Suppressor macrophage treated with lipopolysaccharide for 4 hours (primary cell): ENCODE measurements around the gene ALDH1A1.
"Not testable (repeated sequence)": the region's sequence is repeated elsewhere in the genome, so short reads cannot be mapped to it uniquely, and the experiment has no call there.

Experiments used
- DNase-seq: peaks from one replicate; pipeline ENCODE4 v3.0.0-alpha.2; 2020

Gene ALDH1A1

GRCh38 chr9:72888943-72889342 lies 63.9 kb downstream of the ALDH1A1 start:
- no peak for DNase-seq

- DNase-seq: no peak
These were observed 64.8 kb downstream of the ALDH1A1 start for GRCh38 chr9:72888067-72888466.

DNA sequence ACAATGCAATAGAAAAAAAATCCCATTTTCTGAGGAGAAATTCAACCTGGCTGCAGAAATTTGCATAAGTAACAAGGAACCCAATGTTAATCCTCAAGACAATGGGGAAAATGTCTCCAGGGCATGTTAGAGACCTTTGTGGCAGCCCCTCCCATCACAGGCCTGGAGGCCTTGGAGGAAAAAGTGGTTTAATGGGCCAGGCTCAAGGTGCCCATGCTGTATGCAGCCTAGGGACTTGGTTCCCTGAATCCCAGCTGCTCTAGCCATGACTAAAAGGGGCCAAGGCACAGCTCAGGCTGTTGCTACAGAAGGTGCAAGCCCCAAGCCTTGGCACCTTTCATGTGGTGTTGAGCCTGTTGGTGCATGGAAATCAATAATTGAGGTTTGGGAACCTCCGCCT lies 66.5 kb downstream of the ALDH1A1 start:
- DNase-seq: no peak

DNA sequence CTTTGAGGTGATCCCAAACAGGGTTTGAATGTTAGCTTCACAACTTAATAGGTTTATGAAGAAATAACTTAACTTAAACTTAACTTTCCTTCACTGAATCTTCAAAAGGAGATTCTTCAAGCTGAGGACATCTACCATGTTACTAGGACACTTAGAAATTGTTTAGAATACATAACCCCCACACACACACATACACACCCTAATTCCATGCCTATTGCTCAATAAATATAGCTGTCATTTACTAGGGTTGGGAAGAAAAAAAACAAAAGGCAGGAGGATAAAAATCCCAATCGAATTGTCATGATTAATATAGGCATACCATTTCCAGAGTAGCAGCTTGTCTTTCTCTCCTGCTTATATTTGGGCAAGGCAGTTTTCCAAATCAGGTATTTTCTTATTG lies 68.3 kb downstream of the ALDH1A1 start:
- DNase-seq: no peak

- no peak for DNase-seq
These were observed 69.0 kb downstream of the ALDH1A1 start for GRCh38 chr9:72883875-72884274.

DNA sequence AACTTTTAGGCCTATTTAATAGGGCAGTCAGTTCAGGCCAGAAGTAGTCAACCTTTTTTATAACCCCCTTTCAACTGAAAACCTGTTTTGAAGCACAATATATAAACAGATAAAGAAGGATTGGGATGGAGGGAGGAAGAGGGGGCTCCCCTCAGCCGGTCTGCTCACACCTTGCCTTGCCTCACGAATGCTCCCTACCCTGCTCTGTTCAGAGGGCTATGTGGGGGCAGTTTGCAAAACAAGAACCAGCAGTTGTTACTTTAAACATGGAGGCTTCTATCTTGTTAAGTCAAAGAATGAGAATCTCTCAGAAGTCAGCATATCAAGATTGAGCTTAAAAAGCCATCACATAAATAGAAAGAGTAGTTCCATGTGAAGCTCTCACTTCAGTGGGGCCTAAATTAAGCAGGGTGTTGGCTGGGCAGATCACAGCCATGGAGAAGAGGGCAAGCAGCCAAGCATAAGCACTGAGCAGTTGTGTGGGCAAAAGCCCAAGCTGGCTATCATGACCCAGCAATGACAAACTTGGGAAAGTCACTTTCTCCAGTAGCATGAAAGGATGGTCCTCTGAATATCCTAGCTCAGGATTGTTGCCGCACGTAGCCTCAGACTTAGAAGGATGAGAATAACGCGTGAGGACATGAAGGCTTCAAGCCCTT lies 70.6 kb downstream of the ALDH1A1 start:
- DNase-seq: no peak

- no peak for DNase-seq
These were observed 72.0 kb downstream of the ALDH1A1 start for GRCh38 chr9:72880821-72881220.

DNA sequence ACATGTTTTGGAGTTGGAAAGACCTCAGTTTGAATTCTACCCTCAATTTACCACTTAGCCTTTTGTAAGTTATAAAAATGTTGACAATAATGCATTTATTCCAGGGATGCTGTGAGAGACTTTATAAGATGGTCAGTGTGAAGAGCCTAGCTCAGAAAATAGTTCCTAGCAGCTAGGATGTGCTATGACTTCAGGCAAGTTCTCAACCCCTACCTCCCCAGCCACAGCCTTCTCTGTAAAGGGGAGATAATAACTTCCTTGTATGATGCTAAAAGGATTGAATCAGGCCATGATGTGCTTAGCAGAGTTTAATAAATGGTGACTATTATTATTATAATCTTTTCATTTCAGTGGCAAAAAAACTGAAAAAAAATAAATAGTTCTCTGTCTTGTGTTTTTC lies 77.6 kb downstream of the ALDH1A1 start:
- DNase-seq: no peak

GRCh38 chr9:72874344-72874743 lies 78.5 kb downstream of the ALDH1A1 start:
- DNase-seq: no peak

GRCh38 chr9:72873456-72873855 lies 79.4 kb downstream of the ALDH1A1 start:
- no peak for DNase-seq

DNA sequence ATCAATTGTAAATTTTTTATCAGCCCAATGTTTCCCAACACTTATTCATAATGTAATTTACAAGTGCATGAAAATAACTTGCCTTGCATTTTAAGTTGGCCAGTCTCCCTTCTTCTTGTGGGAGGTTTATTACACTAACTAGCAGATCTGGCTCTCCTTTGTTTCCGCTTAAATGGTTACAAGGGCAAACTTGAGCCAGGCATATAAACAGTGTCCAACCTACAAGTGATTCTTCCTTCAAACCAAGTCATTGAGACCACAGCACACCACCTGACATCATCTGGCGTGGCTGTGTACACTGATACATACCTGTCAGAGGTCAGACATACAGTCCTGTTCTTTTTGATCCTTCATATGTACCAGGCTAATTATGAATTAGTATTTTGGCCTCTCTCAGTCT lies 80.1 kb downstream of the ALDH1A1 start:
- DNase-seq: no peak

DNA sequence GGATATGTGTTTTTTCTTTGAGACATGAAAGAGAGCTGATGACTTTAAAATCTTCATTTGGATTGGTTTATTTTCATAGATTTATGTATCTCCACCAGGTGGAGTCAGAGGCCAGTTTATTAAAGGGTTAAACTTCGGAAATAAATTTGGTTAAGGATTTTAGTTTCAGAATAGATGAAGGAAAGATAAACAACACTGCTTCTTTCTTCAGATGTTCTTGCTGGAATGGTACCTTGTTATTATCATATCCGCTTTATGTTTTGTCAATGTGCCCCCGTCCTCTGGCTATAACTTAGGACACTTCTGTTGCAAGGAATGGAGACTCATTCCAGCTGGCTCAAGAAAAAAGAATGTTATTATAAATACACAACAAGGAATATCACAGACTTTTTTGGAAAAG lies 81.2 kb downstream of the ALDH1A1 start:
- DNase-seq: peak; percentile 42

DNA sequence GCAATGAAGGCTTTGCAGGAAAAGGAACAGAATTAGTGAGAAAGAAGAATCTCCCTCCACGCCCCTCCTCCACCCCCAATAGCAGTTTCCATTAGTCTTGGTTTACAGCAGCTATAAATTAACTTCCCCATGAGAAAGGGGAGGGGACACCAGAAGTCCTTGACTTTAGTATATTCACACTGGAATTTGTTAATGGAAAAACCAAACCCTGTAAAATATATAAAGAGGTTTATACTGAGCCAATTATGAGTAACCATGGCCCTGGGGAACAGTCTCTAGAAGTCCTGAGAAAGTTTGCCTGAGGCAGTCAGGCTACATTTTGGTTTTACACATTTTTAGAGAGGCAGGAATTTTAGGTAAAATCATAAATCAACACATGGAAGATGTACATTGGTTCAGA lies 88.5 kb downstream of the ALDH1A1 start:
- no peak for DNase-seq

GRCh38 chr9:72863456-72864094 lies 89.3 kb downstream of the ALDH1A1 start:
- no peak for DNase-seq

DNA sequence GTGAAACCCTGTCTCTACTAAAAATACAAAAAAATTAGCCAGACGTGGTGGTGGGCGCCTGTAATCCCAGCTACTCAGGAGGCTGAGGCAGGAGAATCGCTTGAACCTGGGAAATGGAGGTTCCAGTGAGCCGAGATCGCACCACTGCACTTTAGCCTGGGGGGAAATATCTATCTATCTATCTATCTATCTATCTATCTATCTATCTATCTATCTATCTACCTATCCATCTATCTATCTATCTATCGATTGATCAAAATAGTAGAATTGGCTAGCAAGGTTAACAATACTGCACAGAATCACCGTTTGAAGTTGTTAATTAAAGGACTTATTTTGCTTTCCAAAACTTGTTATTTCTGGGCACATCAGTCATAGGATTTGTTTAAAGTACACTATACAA lies 90.1 kb downstream of the ALDH1A1 start:
- DNase-seq: not testable (repeated sequence)

DNA sequence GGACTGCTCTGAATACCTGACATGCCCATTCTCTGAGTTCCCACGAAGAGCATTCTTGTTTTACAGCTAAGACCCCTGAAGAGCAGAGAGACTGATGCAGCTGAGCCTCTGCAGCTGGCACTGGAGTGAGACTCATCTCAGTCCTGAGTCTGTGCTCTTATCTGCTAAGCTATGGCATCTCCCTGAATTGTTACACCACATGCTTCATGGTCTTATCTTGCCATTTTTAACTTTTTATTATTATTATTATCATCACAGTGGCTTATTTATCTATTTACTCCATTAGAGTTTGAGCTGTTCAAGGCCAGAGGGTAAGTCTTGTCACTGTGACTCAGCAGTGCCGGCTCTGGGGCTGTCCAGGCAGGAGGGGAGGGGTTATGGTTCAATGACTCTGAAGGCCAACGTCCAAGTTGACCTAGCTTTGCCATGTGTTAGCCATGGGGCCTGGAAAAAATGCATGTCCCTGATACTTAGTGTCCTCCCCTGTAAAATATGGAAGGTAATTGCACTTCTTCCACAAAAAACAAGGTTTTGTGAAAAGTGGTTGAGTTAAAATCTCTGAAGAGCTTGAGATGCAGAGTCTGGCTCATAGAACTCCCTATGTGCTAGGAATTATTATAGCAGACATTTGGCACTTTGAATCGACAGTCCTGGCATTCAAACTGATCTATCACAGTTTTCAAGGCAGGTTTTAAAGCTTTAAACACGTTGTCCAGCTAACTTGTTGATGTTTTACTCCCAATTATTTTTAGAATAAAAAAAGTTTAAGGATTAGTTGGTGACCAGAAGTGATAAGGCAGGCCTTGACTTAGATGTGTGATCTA lies 94.6 kb downstream of the ALDH1A1 start:
- peak; percentile 15 for DNase-seq

GRCh38 chr9:72857624-72857996 lies 95.2 kb downstream of the ALDH1A1 start:
- DNase-seq: peak; percentile 18

- peak; percentile 66 for DNase-seq
These were observed 95.8 kb downstream of the ALDH1A1 start for GRCh38 chr9:72856972-72857623.

GRCh38 chr9:72855890-72856523 lies 96.8 kb downstream of the ALDH1A1 start:
- DNase-seq: no peak

DNA sequence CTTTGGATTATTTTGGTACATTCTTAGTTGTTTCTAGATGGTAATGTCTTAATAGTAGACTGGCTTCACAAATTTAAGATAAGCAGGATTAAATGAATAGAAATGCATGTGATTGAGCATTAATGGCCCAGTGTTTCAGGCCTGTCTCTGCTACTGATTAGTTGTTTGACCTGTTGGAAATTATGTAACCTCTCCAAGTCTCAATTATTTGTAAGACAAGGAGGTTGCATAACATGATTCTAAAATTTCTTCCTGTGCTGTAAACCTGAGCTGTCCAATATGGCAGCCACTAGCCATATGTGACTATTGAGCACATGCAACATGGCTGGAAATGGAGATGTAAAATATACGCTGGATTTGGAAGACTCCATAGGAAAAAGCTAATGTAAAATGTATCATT lies 97.5 kb downstream of the ALDH1A1 start:
- no peak for DNase-seq
